Activated CD8-positive, alpha-beta T cell treated with anti-CD3 and anti-CD28 coated beads, Interleukin-2, amount 10 ng/mL, durations not matched to agents 7 days and 5 days (primary cell): Measurements from ENCODE around the gene HBS1L. TPM values are rescaled to one million over a fixed set of nuclear protein-coding genes. Genes with fewer than 3 reads are reported as not detected.

Experiments used
- ATAC-seq: fragments of 150-1000 bp; cut with Tn5 transposase; one replicate; pipeline ENCODE4 v1.10.0; 2021; ENCODE audit warnings: moderate library complexity
- CTCF ChIA-PET: fragments of 350-600 bp; sonication (Branson Sonifier 250); formaldehyde crosslinking; loops from one replicate; lab custom pipeline; 2021; ENCODE audit warnings: antibody characterized with exemption; lab: Charles Lee
- POLR2A ChIA-PET: fragments of 350-600 bp; sonication (Branson Sonifier 250); formaldehyde crosslinking; loops from one replicate; lab custom pipeline; 2021; ENCODE audit warnings: antibody characterized with exemption; lab: Charles Lee
- DNase-seq: peaks from one replicate; pipeline ENCODE4 v3.0.0-alpha.2; 2020
- H3K27ac Mint-ChIP-seq: one replicate; pipeline ENCODE4 v1.8.0; 2021; ENCODE audit warnings: mild to moderate bottlenecking, mixed read lengths
- H3K27me3 Mint-ChIP-seq: one replicate; pipeline ENCODE4 v1.8.0; 2021; ENCODE audit warnings: low read depth, mixed read lengths
- H3K36me3 Mint-ChIP-seq: one replicate; pipeline ENCODE4 v1.8.0; 2021; ENCODE audit warnings: low read depth, mixed read lengths
- H3K4me1 Mint-ChIP-seq: one replicate; pipeline ENCODE4 v1.8.0; 2021; ENCODE audit warnings: low read depth, mixed read lengths
- H3K4me3 Mint-ChIP-seq: one replicate; pipeline ENCODE4 v1.8.0; 2021; ENCODE audit warnings: mild to moderate bottlenecking, mixed read lengths
- H3K9me3 Mint-ChIP-seq: one replicate; pipeline ENCODE4 v1.8.0; 2022; ENCODE audit warnings: mixed read lengths; ENCODE audit not compliant: insufficient read depth
- total RNA-seq, 2 experiments: library from RNA; stranded (reverse); gene quantifications; one replicate each; pipeline ENCODE4 v1.2.3, GENCODE V29; 2021

HBS1L gene
- total RNA-seq, 2 experiments from 2014 or later: 72.8 to 77.5 TPM

DNA sequence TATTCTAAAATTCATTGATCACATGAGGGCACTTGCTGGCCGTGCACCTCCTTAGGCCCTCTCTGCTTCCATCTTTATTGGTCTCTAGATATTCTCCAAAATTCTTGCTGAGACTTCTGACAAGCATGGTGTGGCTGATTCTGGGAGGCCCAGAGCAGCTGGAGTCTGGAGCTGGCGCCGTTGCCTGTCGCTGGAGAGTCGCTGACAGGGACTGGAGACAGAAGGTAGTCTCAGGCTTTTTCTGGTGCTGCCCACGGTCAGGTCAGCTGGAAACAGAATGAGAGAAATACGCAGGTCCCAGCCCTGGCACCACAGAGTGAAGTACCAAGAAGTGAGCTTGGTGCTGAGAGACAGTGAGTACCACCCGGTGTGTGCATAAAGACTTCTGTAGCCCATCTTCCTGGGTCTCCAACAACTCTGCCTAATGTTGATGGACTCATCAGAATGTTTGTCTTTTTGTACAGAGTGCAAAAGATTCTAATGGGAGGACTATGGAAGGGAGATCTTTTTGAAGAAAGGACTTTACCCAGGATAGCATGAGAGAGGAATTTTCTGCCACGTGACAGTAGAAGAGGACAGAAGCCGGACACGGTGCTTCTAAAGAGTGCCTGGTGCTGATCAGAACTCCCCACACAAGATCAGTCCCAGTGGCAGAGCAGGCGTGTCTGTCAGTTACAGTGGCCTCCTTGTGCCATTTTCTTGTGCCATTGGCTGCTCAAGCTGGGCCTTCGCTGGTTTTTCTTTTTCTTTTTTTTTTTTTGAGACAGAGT is 102.9 kb downstream of the HBS1L start:
- POLR2A ChIA-PET: interaction anchor here (0.6 kb wide), 1 partner anchor 103 kb away, joined by 3 read pairs; the partner anchor contains the start of gene HBS1L
- no peaks in the 10 kb centered on the region for H3K27me3 Mint-ChIP-seq
- no peak overlapping the region for H3K4me3 Mint-ChIP-seq
- no peaks in the 10 kb centered on the region for H3K36me3 Mint-ChIP-seq
- CTCF ChIA-PET: interaction anchor here (2.3 kb wide), 1 partner anchor 8 kb away, joined by 4 read pairs; no protein-coding TSS in a partner anchor
- H3K27ac Mint-ChIP-seq: no peak overlapping the region
- no peaks in the 10 kb centered on the region for H3K4me1 Mint-ChIP-seq
- ATAC-seq (no peak), DNase-seq (no peak)
- no peaks in the 10 kb centered on the region for H3K9me3 Mint-ChIP-seq

DNA sequence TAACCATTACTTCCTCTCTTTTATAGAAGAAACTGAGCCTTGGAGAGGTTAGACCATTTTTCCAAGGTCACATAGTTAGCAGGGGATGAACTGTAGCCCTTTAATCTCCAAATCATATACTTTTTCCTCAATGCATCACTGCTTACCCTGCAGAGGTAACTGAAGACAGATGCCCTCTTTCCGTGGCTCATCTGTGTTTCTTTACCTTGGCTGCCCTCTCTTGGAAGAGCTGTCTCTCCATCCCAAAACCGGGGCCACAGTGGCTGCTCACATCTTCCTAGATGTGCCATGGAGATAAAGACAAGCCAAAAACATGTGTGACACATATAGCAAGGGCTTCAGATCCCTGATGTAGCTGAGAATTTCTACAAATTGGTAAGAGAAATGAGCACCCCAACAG is 104.1 kb downstream of the HBS1L start:
- no peaks in the 10 kb centered on the region for H3K4me1 Mint-ChIP-seq
- no peaks in the 10 kb centered on the region for H3K27me3 Mint-ChIP-seq
- ChIA-PET CTCF (interaction anchor here (0.8 to 2.3 kb wide), 3 partner anchors 9 to 258 kb away, joined by 3 to 16 read pairs (median 4); no protein-coding TSS in a partner anchor), POLR2A (no interaction called here)
- DNase-seq (no peak), ATAC-seq (no peak)
- H3K27ac Mint-ChIP-seq: no peak overlapping the region
- no peaks in the 10 kb centered on the region for H3K9me3 Mint-ChIP-seq
- no peak overlapping the region for H3K4me3 Mint-ChIP-seq
- no peaks in the 10 kb centered on the region for H3K36me3 Mint-ChIP-seq

DNA sequence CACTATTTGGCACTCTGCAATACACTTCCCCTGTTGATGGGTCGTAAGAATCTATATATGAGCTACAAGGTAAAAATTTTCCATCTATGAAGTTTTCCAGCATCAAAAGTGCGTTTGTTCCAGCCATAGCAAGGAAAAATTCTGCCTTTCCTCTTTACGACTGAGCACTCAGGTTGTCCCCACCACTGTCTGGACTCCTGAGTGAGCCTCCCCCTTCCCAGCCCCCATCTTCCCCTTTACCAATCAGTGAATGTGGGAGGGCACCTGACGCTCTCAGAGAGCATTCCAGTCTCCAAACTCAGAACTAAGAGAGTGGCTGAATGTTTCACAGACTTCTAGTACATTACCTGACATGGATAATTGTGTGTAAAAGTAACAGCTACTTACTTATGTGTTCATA is 104.7 kb downstream of the HBS1L start, which contains the start of gene ALDH8A1:
Gene ALDH8A1 (minus strand): TSS at position 175 of the 400 bp plus-strand sequence. CDS start 48 bp downstream, at position 127.
- no peaks in the 10 kb centered on the region for H3K4me1 Mint-ChIP-seq
- no peaks in the 10 kb centered on the region for H3K36me3 Mint-ChIP-seq
- no peak within 1 kb of the TSS for H3K4me3 Mint-ChIP-seq
- ATAC-seq: no peak
- H3K27ac Mint-ChIP-seq: no peak within 1 kb of the TSS
- DNase-seq: no peak
- H3K27me3 Mint-ChIP-seq: no peaks in the 10 kb centered on the region
- CTCF ChIA-PET: interaction anchor here (0.8 to 2.3 kb wide), 3 partner anchors 9 to 258 kb away, joined by 3 to 16 read pairs (median 4); no protein-coding TSS in a partner anchor
- POLR2A ChIA-PET: no interaction called here
- H3K9me3 Mint-ChIP-seq: no peaks in the 10 kb centered on the region

GRCh38 chr6:134948691-134949090 is 105.9 kb downstream of the HBS1L start:
- no peaks in the 10 kb centered on the region for H3K36me3 Mint-ChIP-seq
- H3K9me3 Mint-ChIP-seq: no peaks in the 10 kb centered on the region
- CTCF ChIA-PET: interaction anchor here (2.1 kb wide), 1 partner anchor 8 kb away, joined by 16 read pairs; no protein-coding TSS in a partner anchor
- no peaks in the 10 kb centered on the region for H3K27me3 Mint-ChIP-seq
- DNase-seq (no peak), ATAC-seq (no peak)
- H3K4me3 Mint-ChIP-seq: no peak overlapping the region
- H3K4me1 Mint-ChIP-seq: no peaks in the 10 kb centered on the region
- POLR2A ChIA-PET: no interaction called here
- H3K27ac Mint-ChIP-seq: no peak overlapping the region

DNA sequence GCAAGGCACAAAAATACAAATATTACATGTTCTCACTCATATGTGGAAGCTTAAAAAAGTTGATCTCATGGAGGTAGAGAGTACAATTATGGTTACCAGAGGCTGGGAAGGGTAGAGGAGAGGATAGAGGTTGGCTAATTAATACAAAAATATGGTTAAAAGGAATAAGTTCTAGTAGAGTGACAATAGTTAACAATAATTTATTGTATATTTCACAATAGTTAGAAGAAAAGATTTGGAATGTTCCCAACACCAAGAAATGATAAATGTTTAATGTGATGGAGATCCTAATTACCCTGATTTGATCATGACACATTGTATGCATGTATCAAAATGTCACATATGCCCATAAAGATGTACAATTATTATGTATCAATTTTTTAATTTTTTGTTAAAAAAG is 106.5 kb downstream of the HBS1L start:
- no peak for DNase-seq
- no peak overlapping the region for H3K27ac Mint-ChIP-seq

DNA sequence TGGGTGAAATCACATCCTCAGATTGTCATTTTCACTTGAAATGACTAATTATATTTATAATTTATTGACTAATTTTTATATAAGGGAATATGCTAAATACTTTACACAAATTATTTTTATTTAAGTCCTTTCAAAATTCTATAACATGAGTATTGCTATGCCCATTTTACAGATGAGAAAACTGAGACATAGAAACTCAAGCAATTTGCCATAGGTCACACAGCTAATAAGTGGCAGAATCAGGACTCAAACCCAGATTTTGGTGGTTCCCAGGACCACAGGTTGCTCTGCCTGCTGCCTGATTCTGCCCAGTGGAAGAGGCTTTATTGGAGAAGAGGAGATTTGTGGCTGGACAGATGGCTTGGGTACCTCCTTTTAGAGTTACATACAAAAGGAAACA is 109.6 kb downstream of the HBS1L start:
- no peaks in the 10 kb centered on the region for H3K9me3 Mint-ChIP-seq
- no peak overlapping the region for H3K27ac Mint-ChIP-seq
- DNase-seq (no peak), ATAC-seq (no peak)
- ChIA-PET CTCF (no interaction called here), POLR2A (no interaction called here)
- no peaks in the 10 kb centered on the region for H3K27me3 Mint-ChIP-seq
- no peaks in the 10 kb centered on the region for H3K4me1 Mint-ChIP-seq
- H3K4me3 Mint-ChIP-seq: no peak overlapping the region
- no peaks in the 10 kb centered on the region for H3K36me3 Mint-ChIP-seq

More for the DNA sequence above, 106.5 kb downstream of the HBS1L start:
- no peaks in the 10 kb centered on the region for H3K4me1 Mint-ChIP-seq
- no peaks in the 10 kb centered on the region for H3K27me3 Mint-ChIP-seq
- H3K4me3 Mint-ChIP-seq: no peak overlapping the region
- ATAC-seq: no peak
- POLR2A ChIA-PET: no interaction called here
- no peaks in the 10 kb centered on the region for H3K9me3 Mint-ChIP-seq
- CTCF ChIA-PET: no interaction called here
- H3K36me3 Mint-ChIP-seq: no peaks in the 10 kb centered on the region

- POLR2A ChIA-PET: no interaction called here
- Mint-ChIP-seq H3K4me3 (no peak overlapping the region), H3K4me1 (peaks cover 7% of the 10 kb centered on the region), H3K27ac (no peak overlapping the region), H3K9me3 (no peaks in the 10 kb centered on the region), H3K27me3 (no peaks in the 10 kb centered on the region), H3K36me3 (no peaks in the 10 kb centered on the region)
- no peak for ATAC-seq
- CTCF ChIA-PET: interaction anchor here (1.6 kb wide), 1 partner anchor 820 kb away, joined by 4 read pairs; no protein-coding TSS in a partner anchor
- DNase-seq: no peak
Measured at GRCh38 chr6:134943522-134944111, 111.0 kb downstream of the HBS1L start.

DNA sequence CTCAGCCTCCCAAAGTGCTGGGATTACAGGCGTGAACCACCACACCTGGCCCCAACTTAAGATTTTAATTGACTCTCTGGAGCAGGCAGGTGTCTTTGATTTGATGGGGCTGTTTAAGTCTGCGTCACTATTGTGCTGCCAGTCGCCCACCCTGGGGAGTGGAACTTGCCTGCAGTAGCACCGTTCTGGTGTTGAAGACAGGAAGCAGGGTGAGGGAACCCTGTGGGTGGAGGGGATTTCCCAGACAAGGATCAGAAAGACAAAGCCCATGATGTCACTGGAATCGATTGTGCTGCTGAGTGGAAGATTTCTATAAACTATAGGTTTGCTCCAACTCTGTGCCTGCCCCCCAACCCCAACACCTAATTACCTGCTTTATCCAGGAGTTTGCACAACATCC is 115.7 kb downstream of the HBS1L start:
- peak; percentile 84 for ATAC-seq
- peaks cover 7% of the 10 kb centered on the region for H3K4me1 Mint-ChIP-seq
- no peaks in the 10 kb centered on the region for H3K27me3 Mint-ChIP-seq
- H3K27ac Mint-ChIP-seq: no peak overlapping the region
- ChIA-PET POLR2A (interaction anchor here (0.6 kb wide), 1 partner anchor 726 kb away, joined by 3 read pairs; no protein-coding TSS in a partner anchor), CTCF (interaction anchor here (0.5 to 3.6 kb wide), 13 partner anchors 54 to 842 kb away, joined by 3 to 45 read pairs (median 5); no protein-coding TSS in a partner anchor)
- H3K4me3 Mint-ChIP-seq: no peak overlapping the region
- DNase-seq: peak; percentile 40
- H3K36me3 Mint-ChIP-seq: no peaks in the 10 kb centered on the region
- no peaks in the 10 kb centered on the region for H3K9me3 Mint-ChIP-seq

GRCh38 chr6:134937426-134937825 is 117.2 kb downstream of the HBS1L start:
- DNase-seq: no peak
- ATAC-seq: no peak
- no peaks in the 10 kb centered on the region for H3K9me3 Mint-ChIP-seq
- H3K4me3 Mint-ChIP-seq: no peak overlapping the region
- H3K27me3 Mint-ChIP-seq: no peaks in the 10 kb centered on the region
- no peaks in the 10 kb centered on the region for H3K36me3 Mint-ChIP-seq
- H3K27ac Mint-ChIP-seq: no peak overlapping the region
- CTCF ChIA-PET: no interaction called here
- POLR2A ChIA-PET: no interaction called here
- H3K4me1 Mint-ChIP-seq: peaks cover 7% of the 10 kb centered on the region

DNA sequence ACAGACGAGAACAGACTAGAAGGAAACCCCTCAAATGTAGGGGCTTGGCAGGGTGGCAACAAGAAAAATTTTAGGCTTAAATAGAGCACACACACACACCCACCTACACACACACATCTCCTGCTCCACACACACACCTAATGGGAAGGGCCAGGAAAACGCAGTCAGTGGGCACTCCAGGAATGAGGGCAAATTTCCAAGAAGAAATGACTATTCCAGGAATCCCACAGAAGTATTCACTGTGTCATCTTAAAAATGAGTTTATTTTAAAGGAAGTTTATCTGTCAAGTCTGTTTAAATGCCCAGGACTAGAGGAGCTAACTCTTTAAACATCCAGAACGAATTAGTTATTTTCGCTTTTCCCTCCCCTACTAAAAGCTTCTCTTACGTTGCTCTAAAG is 117.7 kb downstream of the HBS1L start:
- CTCF ChIA-PET: no interaction called here
- no peaks in the 10 kb centered on the region for H3K9me3 Mint-ChIP-seq
- peaks cover 7% of the 10 kb centered on the region for H3K4me1 Mint-ChIP-seq
- H3K4me3 Mint-ChIP-seq: no peak overlapping the region
- POLR2A ChIA-PET: no interaction called here
- DNase-seq (no peak), ATAC-seq (no peak)
- no peaks in the 10 kb centered on the region for H3K36me3 Mint-ChIP-seq
- H3K27ac Mint-ChIP-seq: no peak overlapping the region
- no peaks in the 10 kb centered on the region for H3K27me3 Mint-ChIP-seq

- ATAC-seq: no peak
- no peak overlapping the region for H3K27ac Mint-ChIP-seq
- CTCF ChIA-PET: no interaction called here
Measured at GRCh38 chr6:134936476-134936875, 118.1 kb downstream of the HBS1L start.

More at GRCh38 chr6:134936476-134936875, 118.1 kb downstream of the HBS1L start:
- POLR2A ChIA-PET: no interaction called here
- H3K9me3 Mint-ChIP-seq: no peaks in the 10 kb centered on the region
- no peak for DNase-seq
- no peaks in the 10 kb centered on the region for H3K27me3 Mint-ChIP-seq
- H3K36me3 Mint-ChIP-seq: no peaks in the 10 kb centered on the region
- no peak overlapping the region for H3K4me3 Mint-ChIP-seq
- peaks cover 7% of the 10 kb centered on the region for H3K4me1 Mint-ChIP-seq
